Measurements from ENCODE around the gene CYLD. TPM values are rescaled to one million over a fixed set of nuclear protein-coding genes. Genes with fewer than 3 reads are reported as not detected.

Gene CYLD
- total and polyA plus RNA-seq, 2 donors from 2014 or later, result 8.9 to 48.0 TPM

DNA sequence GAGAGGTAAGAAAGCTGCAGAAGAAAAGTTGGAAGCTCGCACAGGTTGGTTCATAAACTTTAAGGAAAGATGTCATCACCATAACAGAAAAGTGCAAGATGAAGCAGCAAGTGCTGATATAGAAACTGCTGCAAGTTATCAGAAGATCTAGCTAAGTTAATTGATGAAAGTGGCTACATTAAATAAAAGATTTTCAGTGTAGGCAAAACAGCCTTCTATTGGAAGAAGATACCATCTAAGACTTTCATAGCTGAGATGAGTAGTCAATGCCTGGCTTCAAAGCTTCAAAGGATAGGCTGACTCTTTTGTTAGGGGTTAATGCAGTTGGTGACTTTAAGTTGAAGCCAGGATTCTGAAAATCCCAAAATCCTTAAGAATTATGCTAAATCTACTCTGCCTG is 24.0 kb downstream of the CYLD start:
- Histone ChIP-seq H3K27me3 (ENCODE audit: control insufficient read depth, insufficient read depth, low read length) (no peaks in the 10 kb centered on the region), H3K27ac (ENCODE audit: low read depth in 2 of 2, low read length in 2 of 2) (no peak overlapping the region), H3K9me3 (ENCODE audit: control insufficient read depth in 2 of 3, insufficient read depth in 1 of 3, low read length in 3 of 3) (peaks cover 0 to 11% (median 2%) of the 10 kb centered on the region in 3 donors), H3K4me1 (ENCODE audit: control insufficient read depth in 2 of 3, insufficient read depth in 2 of 3, low read depth in 1 of 3, low read length in 3 of 3) (no peaks in the 10 kb centered on the region), H3K9ac (ENCODE audit: low read length in 3 of 3) (no peak overlapping the region), H3K36me3 (ENCODE audit: control insufficient read depth in 2 of 3, insufficient read depth in 3 of 3, low read length in 3 of 3) (peaks cover 0 to 6% (median 2%) of the 10 kb centered on the region in 3 donors), H3K4me3 (ENCODE audit: low read length in 3 of 3) (no peak overlapping the region)
- FAIRE-seq (no peak), DNase-seq (no peak)
- TF ChIP-seq, protein P1, sequence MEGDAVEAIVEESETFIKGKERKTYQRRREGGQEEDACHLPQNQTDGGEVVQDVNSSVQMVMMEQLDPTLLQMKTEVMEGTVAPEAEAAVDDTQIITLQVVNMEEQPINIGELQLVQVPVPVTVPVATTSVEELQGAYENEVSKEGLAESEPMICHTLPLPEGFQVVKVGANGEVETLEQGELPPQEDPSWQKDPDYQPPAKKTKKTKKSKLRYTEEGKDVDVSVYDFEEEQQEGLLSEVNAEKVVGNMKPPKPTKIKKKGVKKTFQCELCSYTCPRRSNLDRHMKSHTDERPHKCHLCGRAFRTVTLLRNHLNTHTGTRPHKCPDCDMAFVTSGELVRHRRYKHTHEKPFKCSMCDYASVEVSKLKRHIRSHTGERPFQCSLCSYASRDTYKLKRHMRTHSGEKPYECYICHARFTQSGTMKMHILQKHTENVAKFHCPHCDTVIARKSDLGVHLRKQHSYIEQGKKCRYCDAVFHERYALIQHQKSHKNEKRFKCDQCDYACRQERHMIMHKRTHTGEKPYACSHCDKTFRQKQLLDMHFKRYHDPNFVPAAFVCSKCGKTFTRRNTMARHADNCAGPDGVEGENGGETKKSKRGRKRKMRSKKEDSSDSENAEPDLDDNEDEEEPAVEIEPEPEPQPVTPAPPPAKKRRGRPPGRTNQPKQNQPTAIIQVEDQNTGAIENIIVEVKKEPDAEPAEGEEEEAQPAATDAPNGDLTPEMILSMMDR (IDR thresholded peaks at IDR 0.05; ENCODE audit: borderline replicate concordance, extremely low read depth, insufficient read depth), result no peak
- intact Hi-C loops (cut with DNase I), result no loop called here

DNA sequence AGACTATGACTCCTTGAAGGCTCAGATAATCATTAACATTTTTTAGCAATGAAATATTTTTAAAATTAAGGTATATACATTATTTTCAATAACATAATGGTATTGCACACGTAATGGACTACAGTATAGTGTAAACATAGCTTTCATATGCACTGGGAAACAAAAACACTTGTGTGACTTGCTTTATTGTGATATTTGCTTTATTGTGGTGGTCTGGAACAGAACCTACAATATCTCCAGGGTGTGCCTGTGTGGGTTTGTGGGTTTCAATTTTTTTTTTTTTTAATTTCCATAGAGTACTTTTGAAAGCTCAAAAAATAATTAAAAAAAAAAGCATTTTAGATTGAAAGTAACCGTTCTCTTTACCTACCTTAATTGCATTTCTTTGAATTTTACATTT is 25.3 kb downstream of the CYLD start:
- no peaks in the 10 kb centered on the region for H3K27me3 ChIP-seq (ENCODE audit: control insufficient read depth, insufficient read depth, low read length)
- no peak overlapping the region for H3K27ac ChIP-seq (ENCODE audit: low read depth in 2 of 2, low read length in 2 of 2)
- peaks cover 0 to 11% (median 2%) of the 10 kb centered on the region in 3 donors for H3K9me3 ChIP-seq (ENCODE audit: control insufficient read depth in 2 of 3, insufficient read depth in 1 of 3, low read length in 3 of 3)
- H3K4me1 ChIP-seq (ENCODE audit: control insufficient read depth in 2 of 3, insufficient read depth in 2 of 3, low read depth in 1 of 3, low read length in 3 of 3), result no peaks in the 10 kb centered on the region
- TF ChIP-seq, protein P1 (IDR thresholded peaks at IDR 0.05; ENCODE audit: borderline replicate concordance, extremely low read depth, insufficient read depth), result no peak
- intact Hi-C loops (cut with DNase I), result no loop called here
- no peak overlapping the region for H3K4me3 ChIP-seq (ENCODE audit: low read length in 3 of 3)
- H3K36me3 ChIP-seq (ENCODE audit: control insufficient read depth in 2 of 3, insufficient read depth in 3 of 3, low read length in 3 of 3), result peaks cover 0 to 6% (median 2%) of the 10 kb centered on the region in 3 donors
- DNase-seq, result no peak
- no peak overlapping the region for H3K9ac ChIP-seq (ENCODE audit: low read length in 3 of 3)
- FAIRE-seq, result no peak

GRCh38 chr16:50771366-50771765 is 29.5 kb downstream of the CYLD start:
- H3K9me3 ChIP-seq (ENCODE audit: control insufficient read depth in 2 of 3, insufficient read depth in 1 of 3, low read length in 3 of 3), result peaks cover 0 to 3% (median 0%) of the 10 kb centered on the region in 3 donors
- intact Hi-C loops (cut with DNase I), result no loop called here
- H3K27ac ChIP-seq (ENCODE audit: low read depth in 2 of 2, low read length in 2 of 2), result no peak overlapping the region
- H3K4me3 ChIP-seq (ENCODE audit: low read length in 3 of 3), result no peak overlapping the region
- H3K4me1 ChIP-seq (ENCODE audit: control insufficient read depth in 2 of 3, insufficient read depth in 2 of 3, low read depth in 1 of 3, low read length in 3 of 3), result no peaks in the 10 kb centered on the region
- no peaks in the 10 kb centered on the region for H3K27me3 ChIP-seq (ENCODE audit: control insufficient read depth, insufficient read depth, low read length)
- DNase-seq (no peak), FAIRE-seq (no peak)
- peaks cover 0 to 6% (median 0%) of the 10 kb centered on the region in 3 donors for H3K36me3 ChIP-seq (ENCODE audit: control insufficient read depth in 2 of 3, insufficient read depth in 3 of 3, low read length in 3 of 3)
- TF ChIP-seq, protein P1 (IDR thresholded peaks at IDR 0.05; ENCODE audit: borderline replicate concordance, extremely low read depth, insufficient read depth), result no peak
- no peak overlapping the region for H3K9ac ChIP-seq (ENCODE audit: low read length in 3 of 3)

GRCh38 chr16:50774405-50774804 is 32.5 kb downstream of the CYLD start:
- Histone ChIP-seq H3K9me3 (ENCODE audit: control insufficient read depth in 2 of 3, insufficient read depth in 1 of 3, low read length in 3 of 3) (no peaks in the 10 kb centered on the region), H3K4me1 (ENCODE audit: control insufficient read depth in 2 of 3, insufficient read depth in 2 of 3, low read depth in 1 of 3, low read length in 3 of 3) (no peaks in the 10 kb centered on the region), H3K27me3 (ENCODE audit: control insufficient read depth, insufficient read depth, low read length) (no peaks in the 10 kb centered on the region), H3K36me3 (ENCODE audit: control insufficient read depth in 2 of 3, insufficient read depth in 3 of 3, low read length in 3 of 3) (no peaks in the 10 kb centered on the region), H3K27ac (ENCODE audit: low read depth in 2 of 2, low read length in 2 of 2) (no peak overlapping the region), H3K4me3 (ENCODE audit: low read length in 3 of 3) (no peak overlapping the region), H3K9ac (ENCODE audit: low read length in 3 of 3) (no peak overlapping the region)
- DNase-seq (no peak), FAIRE-seq (no peak)
- intact Hi-C loops (cut with DNase I), result no loop called here
- TF ChIP-seq, protein P1 (IDR thresholded peaks at IDR 0.05; ENCODE audit: borderline replicate concordance, extremely low read depth, insufficient read depth), result no peak
